ENCODE measurements around the gene THOC1.

DNA sequence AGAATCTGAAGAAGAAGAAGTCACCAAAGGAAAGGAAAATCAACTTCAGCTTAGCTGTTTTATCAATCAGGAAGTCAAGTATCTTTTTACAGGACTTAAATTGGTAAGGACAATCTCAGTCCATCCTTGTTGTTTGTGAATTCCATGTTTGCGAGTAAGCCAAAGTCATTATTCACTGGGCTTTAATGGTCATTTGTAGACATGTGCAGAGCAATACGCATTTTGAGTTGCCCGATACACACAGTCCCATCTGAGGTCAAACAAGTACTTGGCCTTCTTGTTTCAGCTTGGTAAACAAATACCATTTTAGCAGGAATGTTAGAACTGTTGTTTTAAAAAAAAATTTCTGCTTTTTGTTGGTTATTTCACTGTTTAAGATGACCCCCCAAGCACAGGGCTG is 68.6 kb downstream of the THOC1 start:
- no peak for TF ChIP-seq CTCF (conservative IDR thresholded peaks at IDR 0.05; ENCODE audit: low read depth, low read length)
- no peak for TF ChIP-seq SMC3 (IDR thresholded peaks at IDR 0.05; ENCODE audit: low read depth, low read length)
- TF ChIP-seq BHLHE40 (IDR thresholded peaks at IDR 0.05; ENCODE audit: low read depth, low read length) = no peak
- no peak for TF ChIP-seq POLR2A (IDR thresholded peaks at IDR 0.05; ENCODE audit: low read depth, low read length)
